GM12878 (cell line): ENCODE results near the gene MT1X. TPM values are rescaled to one million over a fixed set of nuclear protein-coding genes. Genes with fewer than 3 reads are reported as not detected.

Experiments
- ATAC-seq: fragments of 200-7000 bp; cut with Tn5 transposase; 3 replicates; pipeline ENCODE4 v1.9.1; 2020; ENCODE audit warnings: mild to moderate bottlenecking, moderate library complexity
- BruUV-seq: library from RNA; stranded (reverse); fragments of 400-500 nt; replicated peaks from 2 replicates; lab custom pipeline; 2021; lab: Mats Ljungman, UMichigan
- CTCF ChIA-PET: fragments of 300-600 bp; sonication (Branson Sonifier 250); formaldehyde crosslinking; extraction: SDS; loops from one replicate; lab custom pipeline; 2021; ENCODE audit warnings: inconsistent platforms; lab: Yijun Ruan, JAX
- POLR2A ChIA-PET: fragments of 350-600 bp; formaldehyde crosslinking; extraction: SDS; loops from one replicate; lab custom pipeline; 2021; ENCODE audit warnings: inconsistent platforms; lab: Charles Lee
- RAD21 ChIA-PET: fragments of 300-600 bp; sonication (Branson Sonifier 250); formaldehyde crosslinking; loops from one replicate; lab custom pipeline; 2023; ENCODE audit warnings: antibody characterized with exemption; ENCODE audit not compliant: unreplicated experiment; lab: Charles Lee
- SMC1A ChIA-PET: fragments of 300-600 bp; sonication (Branson Sonifier 250); formaldehyde crosslinking; loops from one replicate; lab custom pipeline; 2023; ENCODE audit not compliant: unreplicated experiment, uncharacterized antibody; lab: Charles Lee
- DNase-seq: peaks from one replicate; pipeline ENCODE4 v3.0.0-alpha.2; 2011; ENCODE audit warnings: low read depth, low spot score
- FAIRE-seq: peaks from 3 replicates; lab custom pipeline; 2011; peaks lifted over from hg19 to GRCh38; lab: Jason Lieb, UNC
- H2AFZ ChIP-seq: 2 replicates; pipeline ENCODE4 v1.6.0; 2011; ENCODE audit warnings: low read depth, low read length, control low read depth; ENCODE audit not compliant: control insufficient read depth
- H3K27ac ChIP-seq: 2 replicates; pipeline ENCODE4 v1.5.1; 2011; ENCODE audit warnings: control low read depth; ENCODE audit not compliant: control insufficient read depth, insufficient read depth
- H3K27me3 ChIP-seq, 2 experiments: replicated peaks in 1 of 2; 2 replicates each; pipeline versions ENCODE4 v1.6.0 to v1.6.1; 2011; ENCODE audit warnings: low read length in 1 of 2; ENCODE audit not compliant: control insufficient read depth in 2 of 2, insufficient read depth in 2 of 2
- H3K36me3 ChIP-seq, 2 experiments: 2 replicates each; pipeline ENCODE4 v1.5.1; 2011; ENCODE audit warnings: low read length in 1 of 2; ENCODE audit not compliant: control insufficient read depth in 2 of 2, insufficient read depth in 2 of 2
- H3K4me1 ChIP-seq: 2 replicates; pipeline ENCODE4 v1.6.1; 2011; ENCODE audit warnings: mild to moderate bottlenecking, low read length, moderate library complexity, mixed read lengths; ENCODE audit not compliant: control insufficient read depth, insufficient read depth
- H3K4me2 ChIP-seq: 2 replicates; pipeline ENCODE4 v1.6.0; 2011; ENCODE audit warnings: control low read depth; ENCODE audit not compliant: control insufficient read depth, insufficient read depth
- H3K4me3 ChIP-seq: fragments of 200-600 bp; sonication (generic); 2 replicates; pipeline ENCODE4 v1.5.1; 2016
- H3K79me2 ChIP-seq: 2 replicates; pipeline ENCODE4 v1.6.0; 2011; ENCODE audit warnings: low read length; ENCODE audit not compliant: control insufficient read depth, insufficient read depth
- H3K9ac ChIP-seq: 2 replicates; pipeline ENCODE4 v1.8.0; 2011; ENCODE audit warnings: low read length, control low read depth, mixed read lengths; ENCODE audit not compliant: control insufficient read depth, insufficient read depth
- H3K9me3 ChIP-seq: replicated peaks from 3 replicates; pipeline ENCODE4 v1.5.1; 2011; ENCODE audit warnings: mild to moderate bottlenecking, low read length; ENCODE audit not compliant: control insufficient read depth, insufficient read depth
- H4K20me1 ChIP-seq: 2 replicates; pipeline ENCODE4 v1.6.0; 2011; ENCODE audit not compliant: control insufficient read depth, insufficient read depth
- BCL11A ChIP-seq: IDR thresholded peaks from 2 replicates; pipeline ENCODE4 v1.6.1; 2011; ENCODE audit warnings: low read depth, low read length
- CBX3 ChIP-seq: fragments of 200-600 bp; sonication (generic); IDR thresholded peaks from 2 replicates; pipeline ENCODE4 v1.6.1; 2016; ENCODE audit warnings: low read depth, borderline replicate concordance
- IKZF1 ChIP-seq: fragments of 450-650 bp; conservative IDR thresholded peaks from 2 replicates; pipeline ENCODE4 v1.6.1; 2017; ENCODE audit warnings: antibody characterized with exemption, mild to moderate bottlenecking
- KAT2A ChIP-seq: conservative IDR thresholded peaks from 2 replicates; pipeline ENCODE4 v1.6.1; 2011; ENCODE audit warnings: low read depth, low read length; ENCODE audit not compliant: control insufficient read depth
- KLF5 ChIP-seq: fragments of 450-650 bp; IDR thresholded peaks from 2 replicates; pipeline ENCODE4 v1.6.1; 2014; ENCODE audit warnings: mild to moderate bottlenecking; ENCODE audit not compliant: partially characterized antibody
- MTA3 ChIP-seq: IDR thresholded peaks from 2 replicates; pipeline ENCODE4 v1.6.1; 2012; ENCODE audit warnings: low read length, inconsistent platforms, borderline replicate concordance
- NR2C1 ChIP-seq: fragments of 450-650 bp; IDR thresholded peaks from 2 replicates; pipeline ENCODE4 v1.6.1; 2017; ENCODE audit warnings: antibody characterized with exemption, mild to moderate bottlenecking, moderate library complexity
- POLR2AphosphoS5 ChIP-seq: IDR thresholded peaks from 2 replicates; pipeline ENCODE4 v1.6.1; 2011; ENCODE audit warnings: mild to moderate bottlenecking, low read length, inconsistent platforms
- RCOR1 ChIP-seq: conservative IDR thresholded peaks from 2 replicates; pipeline ENCODE4 v1.6.1; 2012; ENCODE audit warnings: low read depth, low read length, improper control_type of control experiment
- TCF3 ChIP-seq: IDR thresholded peaks from 2 replicates; pipeline ENCODE4 v1.6.1; 2012; ENCODE audit warnings: low read depth, mild to moderate bottlenecking, low read length, borderline replicate concordance; ENCODE audit not compliant: insufficient read depth
- ZNF384 ChIP-seq: IDR thresholded peaks from 2 replicates; pipeline ENCODE4 v1.6.1; 2012; ENCODE audit warnings: low read depth, mild to moderate bottlenecking, low read length, improper control_type of control experiment, borderline replicate concordance
- WGBS: methylation state at CpG from one replicate; pipeline ENCODE4 v1.1.6; 2016; ENCODE audit warnings: low lambda C conversion rate; ENCODE audit not compliant: insufficient replicate concordance, insufficient coverage; ENCODE audit errors: missing lambda C conversion rate; 5-methylcytosine and 5-hydroxymethylcytosine counted together
- in situ Hi-C: fragments of 300-500 bp; cut with MboI; formaldehyde crosslinking; loops from 9 replicates; pipeline ENCODE4 v1.14.3; 2018; ENCODE audit warnings: mixed read lengths
- intact Hi-C: fragments of 100-400 bp; cut with micrococcal nuclease; formaldehyde crosslinking; loops from one replicate; pipeline ENCODE4 v1.14.2; 2022; ENCODE audit not compliant: unreplicated experiment
- polyA plus RNA-seq, 11 experiments: library from polyadenylated mRNA; depleted of rRNA in 4 of 11; unstranded in 6 of 11; stranded (reverse) in 5 of 11; fragments of >200 nt; fragmentation: Nextera tagmentation in 4 of 11; fragmentation: Illumina TruSeq in 1 of 11; extraction: Ambion mirVana in 4 of 11; extraction: Trizol in 1 of 11; gene quantifications; 1 replicate in 1 of 11; 2 replicates in 10 of 11; pipeline versions ENCODE4 v1.2.1 to v1.2.3, GENCODE V29; 2011 to 2016; ENCODE audit warnings: inconsistent platforms in 2 of 11, missing spikeins in 2 of 11, low read depth in 1 of 11
- total RNA-seq, 4 experiments: library from RNA; depleted of rRNA in 3 of 4; stranded (reverse); fragments of >200 nt in 3 of 4; fragmentation: Illumina TruSeq in 1 of 4; extraction: Trizol in 1 of 4; gene quantifications; 2 replicates each; pipeline versions ENCODE4 v1.2.1 to v1.2.3, GENCODE V29; 2013 to 2021
- TF ChIP-seq, protein P1 (sequence below): fragments of 150-350 bp; IDR thresholded peaks from 2 replicates; pipeline ENCODE4 v1.6.1; 2014; ENCODE audit warnings: mild to moderate bottlenecking, low read depth, low read length

The MT1X gene
- total and polyA plus RNA-seq, 10 of the 15 experiments (the other 5 are each of a cell fraction or from before 2014, with no cell fraction given), result 5.8 to 65.6 (median 15.4) TPM

DNA sequence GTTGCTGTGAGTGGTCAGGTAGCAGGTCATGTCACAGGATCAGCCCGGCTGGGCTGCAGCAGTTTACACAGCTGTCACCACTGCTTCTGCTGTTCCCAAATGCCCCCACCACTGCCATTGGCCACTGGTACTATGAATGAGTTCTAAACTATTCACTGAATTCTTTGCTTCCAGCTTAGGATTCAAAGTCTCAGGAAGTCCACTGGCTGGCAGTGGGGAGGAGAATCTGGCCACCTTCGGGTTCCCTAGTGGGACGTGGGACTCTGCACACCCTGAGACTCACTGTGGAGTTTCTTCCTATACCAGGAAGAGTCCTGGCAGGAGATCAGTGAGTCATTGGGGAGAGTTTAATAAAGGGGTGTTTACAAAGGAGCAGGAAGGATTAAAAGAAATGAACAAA lies 6.9 kb downstream of the MT1X start:
- Histone ChIP-seq H3K27ac (no peak overlapping the region), H3K9me3 (no peaks in the 10 kb centered on the region)
- TF ChIP-seq NR2C1 (no peak), MTA3 (no peak), RCOR1 (no peak), POLR2AphosphoS5 (no peak), CBX3 (no peak), KLF5 (no peak), KAT2A (no peak), IKZF1 (no peak), ZNF384 (no peak), TCF3 (no peak), BCL11A (no peak)
- TF ChIP-seq, protein P1, sequence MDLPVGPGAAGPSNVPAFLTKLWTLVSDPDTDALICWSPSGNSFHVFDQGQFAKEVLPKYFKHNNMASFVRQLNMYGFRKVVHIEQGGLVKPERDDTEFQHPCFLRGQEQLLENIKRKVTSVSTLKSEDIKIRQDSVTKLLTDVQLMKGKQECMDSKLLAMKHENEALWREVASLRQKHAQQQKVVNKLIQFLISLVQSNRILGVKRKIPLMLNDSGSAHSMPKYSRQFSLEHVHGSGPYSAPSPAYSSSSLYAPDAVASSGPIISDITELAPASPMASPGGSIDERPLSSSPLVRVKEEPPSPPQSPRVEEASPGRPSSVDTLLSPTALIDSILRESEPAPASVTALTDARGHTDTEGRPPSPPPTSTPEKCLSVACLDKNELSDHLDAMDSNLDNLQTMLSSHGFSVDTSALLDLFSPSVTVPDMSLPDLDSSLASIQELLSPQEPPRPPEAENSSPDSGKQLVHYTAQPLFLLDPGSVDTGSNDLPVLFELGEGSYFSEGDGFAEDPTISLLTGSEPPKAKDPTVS, result no peak
- TF ChIP-seq, all 136 proteins: peak for 0
- ChIA-PET POLR2A (no interaction called here), CTCF (interaction anchor here (1.4 kb wide), 1 partner anchor 113 kb away, joined by 4 read pairs; no protein-coding TSS in a partner anchor), RAD21 (interaction anchor here (1.3 kb wide), 1 partner anchor 13 kb away, joined by 4 read pairs; no protein-coding TSS in a partner anchor), SMC1A (no interaction called here)
- Histone ChIP-seq H3K79me2 (no peaks in the 10 kb centered on the region), H4K20me1 (no peaks in the 10 kb centered on the region), H3K36me3 (no peaks in the 10 kb centered on the region), H3K4me2 (no peak overlapping the region), H3K27me3 (no peaks in the 10 kb centered on the region; a peak in 1 of 4 replicates), H3K4me1 (no peaks in the 10 kb centered on the region), H3K4me3 (no peak overlapping the region), H2AFZ (no peak overlapping the region), H3K9ac (no peak overlapping the region)
- no peak for ATAC-seq
- WGBS, result 6% methylated on average over 3 of the region's 3 CpGs
- BruUV-seq, result no TSS peak
- DNase-seq, result no peak
- no peak for FAIRE-seq
- intact Hi-C loops, result no loop called here
- in situ Hi-C loops, result loop anchor here (25.0 kb wide), 1 partner anchor 752 kb away; no protein-coding TSS in a partner anchor
